ENCODE data around the gene FOXN3.

DNA sequence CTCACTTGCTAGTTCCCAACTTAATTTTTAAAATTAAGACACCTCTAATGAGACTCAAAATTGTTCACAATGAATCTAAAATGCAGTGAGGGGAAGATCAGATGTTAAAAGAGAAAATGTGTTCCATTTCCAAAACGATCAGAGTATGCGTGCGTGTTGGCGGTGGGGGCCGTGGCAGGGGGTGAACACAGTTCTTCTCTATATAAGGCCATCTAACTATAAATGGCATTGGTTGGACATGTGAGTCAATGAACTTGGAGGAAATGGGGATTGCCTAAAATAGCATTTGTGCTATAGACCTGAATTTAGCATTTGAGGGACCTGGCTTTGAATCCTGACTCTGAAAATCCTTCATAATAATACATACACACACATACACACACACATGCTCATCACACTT, 149.4 kb downstream of the FOXN3 start:
- TF ChIP-seq, protein P1, sequence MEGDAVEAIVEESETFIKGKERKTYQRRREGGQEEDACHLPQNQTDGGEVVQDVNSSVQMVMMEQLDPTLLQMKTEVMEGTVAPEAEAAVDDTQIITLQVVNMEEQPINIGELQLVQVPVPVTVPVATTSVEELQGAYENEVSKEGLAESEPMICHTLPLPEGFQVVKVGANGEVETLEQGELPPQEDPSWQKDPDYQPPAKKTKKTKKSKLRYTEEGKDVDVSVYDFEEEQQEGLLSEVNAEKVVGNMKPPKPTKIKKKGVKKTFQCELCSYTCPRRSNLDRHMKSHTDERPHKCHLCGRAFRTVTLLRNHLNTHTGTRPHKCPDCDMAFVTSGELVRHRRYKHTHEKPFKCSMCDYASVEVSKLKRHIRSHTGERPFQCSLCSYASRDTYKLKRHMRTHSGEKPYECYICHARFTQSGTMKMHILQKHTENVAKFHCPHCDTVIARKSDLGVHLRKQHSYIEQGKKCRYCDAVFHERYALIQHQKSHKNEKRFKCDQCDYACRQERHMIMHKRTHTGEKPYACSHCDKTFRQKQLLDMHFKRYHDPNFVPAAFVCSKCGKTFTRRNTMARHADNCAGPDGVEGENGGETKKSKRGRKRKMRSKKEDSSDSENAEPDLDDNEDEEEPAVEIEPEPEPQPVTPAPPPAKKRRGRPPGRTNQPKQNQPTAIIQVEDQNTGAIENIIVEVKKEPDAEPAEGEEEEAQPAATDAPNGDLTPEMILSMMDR (IDR thresholded peaks at IDR 0.05; ENCODE audit: low read depth, low read length): no peak
- TF ChIP-seq EZH2phosphoT487 (IDR thresholded peaks at IDR 0.05; ENCODE audit: low read depth): no peak

Data from OCI-LY3 (cell line).